Measurements from ENCODE around the gene CDH8.

Gene CDH8

GRCh38 chr16:61948414-61948813, 87.8 kb downstream of the CDH8 start:
- TF ChIP-seq POU2F2 (IDR thresholded peaks at IDR 0.05; ENCODE audit: low read depth, low read length) (no peak), POLR2A (IDR thresholded peaks at IDR 0.05; ENCODE audit: low read depth, low read length) (no peak), POLR2AphosphoS5 (IDR thresholded peaks at IDR 0.05; ENCODE audit: low read depth, low read length) (no peak), SPI1 (IDR thresholded peaks at IDR 0.05; ENCODE audit: low read depth, low read length) (no peak), PAX5 (IDR thresholded peaks at IDR 0.05; ENCODE audit: insufficient read depth, low read length, severe bottlenecking) (no peak), TAF1 (IDR thresholded peaks at IDR 0.05; ENCODE audit: low read depth, low read length) (no peak)
- DNase-seq (ENCODE audit: insufficient read length, low spot score) (no peak), FAIRE-seq (no peak)

- TF ChIP-seq POLR2AphosphoS5 (IDR thresholded peaks at IDR 0.05; ENCODE audit: low read depth, low read length), result no peak
- DNase-seq (ENCODE audit: insufficient read length, low spot score) (no peak), FAIRE-seq (no peak)
Observed at GRCh38 chr16:61946019-61946418, 90.2 kb downstream of the CDH8 start.

GRCh38 chr16:61945511-61945910, 90.7 kb downstream of the CDH8 start:
- no peak for DNase-seq (ENCODE audit: insufficient read length, low spot score)
- TF ChIP-seq POLR2AphosphoS5 (IDR thresholded peaks at IDR 0.05; ENCODE audit: low read depth, low read length) (no peak), SPI1 (IDR thresholded peaks at IDR 0.05; ENCODE audit: low read depth, low read length) (no peak), PAX5 (IDR thresholded peaks at IDR 0.05; ENCODE audit: insufficient read depth, low read length, severe bottlenecking) (no peak), POU2F2 (IDR thresholded peaks at IDR 0.05; ENCODE audit: low read depth, low read length) (no peak), TAF1 (IDR thresholded peaks at IDR 0.05; ENCODE audit: low read depth, low read length) (no peak), POLR2A (IDR thresholded peaks at IDR 0.05; ENCODE audit: low read depth, low read length) (no peak)

GRCh38 chr16:61944004-61944403, 92.2 kb downstream of the CDH8 start:
- TF ChIP-seq PAX5 (IDR thresholded peaks at IDR 0.05; ENCODE audit: insufficient read depth, low read length, severe bottlenecking), result no peak
- TF ChIP-seq POU2F2 (IDR thresholded peaks at IDR 0.05; ENCODE audit: low read depth, low read length), result no peak
- no peak for TF ChIP-seq POLR2A (IDR thresholded peaks at IDR 0.05; ENCODE audit: low read depth, low read length)
- TF ChIP-seq POLR2AphosphoS5 (IDR thresholded peaks at IDR 0.05; ENCODE audit: low read depth, low read length), result no peak
- no peak for TF ChIP-seq TAF1 (IDR thresholded peaks at IDR 0.05; ENCODE audit: low read depth, low read length)
- TF ChIP-seq SPI1 (IDR thresholded peaks at IDR 0.05; ENCODE audit: low read depth, low read length), result no peak
- FAIRE-seq (no peak), DNase-seq (ENCODE audit: insufficient read length, low spot score) (no peak)

More at GRCh38 chr16:61945511-61945910, 90.7 kb downstream of the CDH8 start:
- FAIRE-seq, result no peak

GRCh38 chr16:61940611-61941010, 95.6 kb downstream of the CDH8 start:
- TF ChIP-seq PAX5 (IDR thresholded peaks at IDR 0.05; ENCODE audit: insufficient read depth, low read length, severe bottlenecking), result no peak
- no peak for TF ChIP-seq TAF1 (IDR thresholded peaks at IDR 0.05; ENCODE audit: low read depth, low read length)
- TF ChIP-seq POU2F2 (IDR thresholded peaks at IDR 0.05; ENCODE audit: low read depth, low read length), result no peak
- no peak for TF ChIP-seq POLR2A (IDR thresholded peaks at IDR 0.05; ENCODE audit: low read depth, low read length)
- no peak for TF ChIP-seq SPI1 (IDR thresholded peaks at IDR 0.05; ENCODE audit: low read depth, low read length)
- TF ChIP-seq POLR2AphosphoS5 (IDR thresholded peaks at IDR 0.05; ENCODE audit: low read depth, low read length), result no peak
- DNase-seq (ENCODE audit: insufficient read length, low spot score) (no peak), FAIRE-seq (no peak)

GRCh38 chr16:61937646-61938045, 98.6 kb downstream of the CDH8 start:
- FAIRE-seq (no peak), DNase-seq (ENCODE audit: insufficient read length, low spot score) (no peak)
- no peak for TF ChIP-seq POLR2AphosphoS5 (IDR thresholded peaks at IDR 0.05; ENCODE audit: low read depth, low read length)
- no peak for TF ChIP-seq TAF1 (IDR thresholded peaks at IDR 0.05; ENCODE audit: low read depth, low read length)
- no peak for TF ChIP-seq PAX5 (IDR thresholded peaks at IDR 0.05; ENCODE audit: insufficient read depth, low read length, severe bottlenecking)
- no peak for TF ChIP-seq POLR2A (IDR thresholded peaks at IDR 0.05; ENCODE audit: low read depth, low read length)
- TF ChIP-seq POU2F2 (IDR thresholded peaks at IDR 0.05; ENCODE audit: low read depth, low read length), result no peak
- TF ChIP-seq SPI1 (IDR thresholded peaks at IDR 0.05; ENCODE audit: low read depth, low read length), result no peak

- TF ChIP-seq POU2F2 (IDR thresholded peaks at IDR 0.05; ENCODE audit: low read depth, low read length) (no peak), PAX5 (IDR thresholded peaks at IDR 0.05; ENCODE audit: insufficient read depth, low read length, severe bottlenecking) (no peak), POLR2AphosphoS5 (IDR thresholded peaks at IDR 0.05; ENCODE audit: low read depth, low read length) (no peak), TAF1 (IDR thresholded peaks at IDR 0.05; ENCODE audit: low read depth, low read length) (no peak), SPI1 (IDR thresholded peaks at IDR 0.05; ENCODE audit: low read depth, low read length) (no peak), POLR2A (IDR thresholded peaks at IDR 0.05; ENCODE audit: low read depth, low read length) (no peak)
- no peak for FAIRE-seq
- DNase-seq (ENCODE audit: insufficient read length, low spot score), result no peak
Observed at GRCh38 chr16:61936522-61936921, 99.7 kb downstream of the CDH8 start.

GRCh38 chr16:61934601-61935000, 101.6 kb downstream of the CDH8 start:
- DNase-seq (ENCODE audit: insufficient read length, low spot score) (no peak), FAIRE-seq (no peak)

GRCh38 chr16:61929776-61930175, 106.5 kb downstream of the CDH8 start:
- DNase-seq (ENCODE audit: insufficient read length, low spot score), result no peak
- TF ChIP-seq PAX5 (IDR thresholded peaks at IDR 0.05; ENCODE audit: insufficient read depth, low read length, severe bottlenecking) (no peak), POU2F2 (IDR thresholded peaks at IDR 0.05; ENCODE audit: low read depth, low read length) (no peak), SPI1 (IDR thresholded peaks at IDR 0.05; ENCODE audit: low read depth, low read length) (no peak), TAF1 (IDR thresholded peaks at IDR 0.05; ENCODE audit: low read depth, low read length) (no peak), POLR2A (IDR thresholded peaks at IDR 0.05; ENCODE audit: low read depth, low read length) (no peak), POLR2AphosphoS5 (IDR thresholded peaks at IDR 0.05; ENCODE audit: low read depth, low read length) (no peak)
- no peak for FAIRE-seq

More at GRCh38 chr16:61934601-61935000, 101.6 kb downstream of the CDH8 start:
- no peak for TF ChIP-seq TAF1 (IDR thresholded peaks at IDR 0.05; ENCODE audit: low read depth, low read length)
- TF ChIP-seq PAX5 (IDR thresholded peaks at IDR 0.05; ENCODE audit: insufficient read depth, low read length, severe bottlenecking), result no peak
- no peak for TF ChIP-seq SPI1 (IDR thresholded peaks at IDR 0.05; ENCODE audit: low read depth, low read length)
- TF ChIP-seq POLR2A (IDR thresholded peaks at IDR 0.05; ENCODE audit: low read depth, low read length), result no peak

GRCh38 chr16:61926766-61927165, 109.5 kb downstream of the CDH8 start:
- TF ChIP-seq SPI1 (IDR thresholded peaks at IDR 0.05; ENCODE audit: low read depth, low read length), result no peak
- TF ChIP-seq POLR2A (IDR thresholded peaks at IDR 0.05; ENCODE audit: low read depth, low read length), result no peak
- TF ChIP-seq POLR2AphosphoS5 (IDR thresholded peaks at IDR 0.05; ENCODE audit: low read depth, low read length), result no peak
- TF ChIP-seq POU2F2 (IDR thresholded peaks at IDR 0.05; ENCODE audit: low read depth, low read length), result no peak
- no peak for FAIRE-seq
- DNase-seq (ENCODE audit: insufficient read length, low spot score), result no peak
